ENCODE data around the gene C5AR1.

- TF ChIP-seq EZH2 (IDR thresholded peaks at IDR 0.05; ENCODE audit: borderline replicate concordance, low read depth, low read length, poor library complexity, severe bottlenecking) (no peak), CTCF (conservative IDR thresholded peaks at IDR 0.05; ENCODE audit: low read depth, low read length) (no peak)
Observed at GRCh38 chr19:47313754-47314295, 4.2 kb downstream of the C5AR1 start.
